PC-3 (cell line): Measurements from ENCODE around the gene STPG2. TPM values are rescaled to one million over a fixed set of nuclear protein-coding genes. Genes with fewer than 3 reads are reported as not detected.

ENCODE experiments used
- ATAC-seq: fragments of 200-7000 bp; cut with Tn5 transposase; 2 replicates; pipeline ENCODE4 v1.9.1; 2020; ENCODE audit warnings: mild to moderate bottlenecking, moderate library complexity
- BruUV-seq: library from RNA; stranded (reverse); fragments of 400-500 nt; replicated peaks from 2 replicates; lab custom pipeline; 2021; lab: Mats Ljungman, UMichigan
- CTCF ChIA-PET: fragments of 300-600 bp; sonication (Branson Sonifier 250); formaldehyde crosslinking; loops from one replicate; lab custom pipeline; 2022; ENCODE audit warnings: antibody characterized with exemption; lab: Charles Lee
- POLR2A ChIA-PET: fragments of 300-600 bp; sonication (Branson Sonifier 250); formaldehyde crosslinking; loops from one replicate; lab custom pipeline; 2022; ENCODE audit warnings: antibody characterized with exemption; ENCODE audit not compliant: unreplicated experiment; lab: Charles Lee
- DNase-seq: peaks from one replicate; pipeline ENCODE4 v3.0.0-alpha.2; 2015
- H2AFZ ChIP-seq: fragments of 300-600 bp; sonication (generic); 2 replicates; pipeline ENCODE4 v1.6.0; 2016; ENCODE audit warnings: antibody characterized with exemption, low read length
- H3F3A ChIP-seq: fragments of 300-600 bp; sonication (generic); one replicate; pipeline ENCODE4 v1.6.0; 2017; ENCODE audit warnings: antibody characterized with exemption, low read length, control low read depth, mild to moderate bottlenecking; ENCODE audit not compliant: unreplicated experiment
- H3K27ac ChIP-seq: fragments of 300-600 bp; sonication (generic); 2 replicates; pipeline ENCODE4 v1.5.1; 2016; ENCODE audit warnings: mild to moderate bottlenecking, low read length
- H3K27me3 ChIP-seq: fragments of 300-600 bp; sonication (generic); 2 replicates; pipeline ENCODE4 v1.6.1; 2016; ENCODE audit warnings: low read length, mixed read lengths
- H3K36me3 ChIP-seq: fragments of 300-600 bp; sonication (generic); 2 replicates; pipeline ENCODE4 v1.6.1; 2016; ENCODE audit warnings: low read depth, mixed run types, low read length, mixed read lengths
- H3K4me1 ChIP-seq: fragments of 300-600 bp; sonication (generic); 2 replicates; pipeline ENCODE4 v1.5.1; 2016; ENCODE audit warnings: low read length; ENCODE audit not compliant: insufficient read depth
- H3K4me2 ChIP-seq: fragments of 300-600 bp; sonication (generic); 2 replicates; pipeline ENCODE4 v1.6.0; 2016; ENCODE audit warnings: low read length
- H3K4me3 ChIP-seq: fragments of 300-600 bp; sonication (generic); 2 replicates; pipeline ENCODE4 v1.5.1; 2016; ENCODE audit warnings: mild to moderate bottlenecking, low read length, mixed read lengths
- H3K79me2 ChIP-seq: fragments of 300-600 bp; sonication (generic); 2 replicates; pipeline ENCODE4 v1.6.1; 2017; ENCODE audit warnings: low read length, mixed read lengths
- H3K9ac ChIP-seq: fragments of 300-600 bp; sonication (generic); 2 replicates; pipeline ENCODE4 v1.6.0; 2016; ENCODE audit warnings: mild to moderate bottlenecking, low read length
- H3K9me2 ChIP-seq: fragments of 300-600 bp; sonication (generic); replicated peaks from 2 replicates; pipeline ENCODE4 v1.6.1; 2016; ENCODE audit warnings: mixed run types, low read length, mixed read lengths
- H3K9me3 ChIP-seq: fragments of 300-600 bp; sonication (generic); 2 replicates; pipeline ENCODE4 v1.6.1; 2016; ENCODE audit warnings: low read length, mixed read lengths
- H4K20me1 ChIP-seq: fragments of 300-600 bp; sonication (generic); 2 replicates; pipeline ENCODE4 v1.6.1; 2016; ENCODE audit warnings: low read length, mixed read lengths
- CTCF ChIP-seq: fragments of 300-600 bp; sonication (generic); conservative IDR thresholded peaks from 2 replicates; pipeline ENCODE4 v1.5.1; 2017; ENCODE audit warnings: antibody characterized with exemption, low read depth, mild to moderate bottlenecking, low read length
- EZH2 ChIP-seq: fragments of 300-600 bp; sonication (generic); IDR thresholded peaks from one replicate; pipeline ENCODE4 v1.6.1; 2017; ENCODE audit warnings: antibody characterized with exemption, mild to moderate bottlenecking, low read length; ENCODE audit not compliant: unreplicated experiment
- EZH2phosphoT487 ChIP-seq: fragments of 300-600 bp; sonication (generic); IDR thresholded peaks from 2 replicates; pipeline ENCODE4 v1.6.1; 2018; ENCODE audit warnings: mild to moderate bottlenecking, antibody characterized with exemption, low read length, borderline replicate concordance
- intact Hi-C: fragments of 100-400 bp; cut with micrococcal nuclease; formaldehyde crosslinking; loops from 2 replicates; pipeline ENCODE4 v1.9.0; 2023
- total RNA-seq: library from RNA; depleted of rRNA; stranded (reverse); fragments of >200 nt; gene quantifications from 2 replicates; pipeline ENCODE4 v1.2.3, GENCODE V29; 2014

The STPG2 gene
- total RNA-seq, 1 experiment from 2014 or later = not detected

GRCh38 chr4:97747945-97748344 is 395.3 kb downstream of the STPG2 start:
- no peak for ATAC-seq
- Histone ChIP-seq H3K27ac (no peak overlapping the region), H4K20me1 (no peaks in the 10 kb centered on the region), H3K4me2 (no peak overlapping the region), H3K27me3 (no peaks in the 10 kb centered on the region), H2AFZ (no peak overlapping the region), H3K79me2 (no peaks in the 10 kb centered on the region), H3K9me3 (no peaks in the 10 kb centered on the region), H3K4me1 (no peaks in the 10 kb centered on the region), H3F3A (no peaks in the 10 kb centered on the region), H3K4me3 (no peak overlapping the region), H3K9me2 (no peaks in the 10 kb centered on the region), H3K36me3 (no peaks in the 10 kb centered on the region), H3K9ac (no peak overlapping the region)
- BruUV-seq = no TSS peak
- intact Hi-C loops = no loop called here
- no peak for DNase-seq
- TF ChIP-seq CTCF = no peak
- no peak for TF ChIP-seq EZH2
- TF ChIP-seq EZH2phosphoT487 = no peak
- POLR2A ChIA-PET = no interaction called here
- CTCF ChIA-PET = no interaction called here

GRCh38 chr4:97720869-97721432 is 422.3 kb downstream of the STPG2 start:
- no peaks in the 10 kb centered on the region for H3K9me3 ChIP-seq
- H3K4me3 ChIP-seq = no peak overlapping the region
- no peak overlapping the region for H3K27ac ChIP-seq
- BruUV-seq = no TSS peak
- H3K4me1 ChIP-seq = 0 out of 2 replicates have a peak, but pooled peaks cover 3% of the 10 kb centered on the region
- H3K36me3 ChIP-seq = no peaks in the 10 kb centered on the region
- peak; percentile 64 for TF ChIP-seq CTCF
- TF ChIP-seq EZH2 = no peak
- TF ChIP-seq EZH2phosphoT487 = no peak
- H3K27me3 ChIP-seq = no peaks in the 10 kb centered on the region
- no peaks in the 10 kb centered on the region for H4K20me1 ChIP-seq
- H3K4me2 ChIP-seq = peak overlapping the region; percentile 30; the same call in 1 of the 2 replicates
- no peaks in the 10 kb centered on the region for H3K9me2 ChIP-seq
- intact Hi-C loops = loop anchor here (5.0 kb wide), 2 partner anchors 224 to 569 kb away; no protein-coding TSS in a partner anchor
- POLR2A ChIA-PET = no interaction called here
- ATAC-seq (peak; percentile 76), DNase-seq (peak; percentile 65)
- CTCF ChIA-PET = interaction anchor here (0.6 to 1.0 kb wide), 2 partner anchors 266 to 370 kb away, joined by 3 to 5 read pairs; no protein-coding TSS in a partner anchor
- no peaks in the 10 kb centered on the region for H3K79me2 ChIP-seq
- H2AFZ ChIP-seq = peak overlapping the region; percentile 15; the same call in 1 of the 2 replicates
- no peak overlapping the region for H3K9ac ChIP-seq
- H3F3A ChIP-seq = no peaks in the 10 kb centered on the region

- no peaks in the 10 kb centered on the region for H3K4me1 ChIP-seq
- ChIA-PET CTCF (no interaction called here), POLR2A (no interaction called here)
- no peaks in the 10 kb centered on the region for H3K27me3 ChIP-seq
- no TSS peak for BruUV-seq
- intact Hi-C loops = no loop called here
- H3K9me3 ChIP-seq = no peaks in the 10 kb centered on the region
- no peaks in the 10 kb centered on the region for H3K79me2 ChIP-seq
- DNase-seq = no peak
- H3K4me3 ChIP-seq = no peak overlapping the region
- no peaks in the 10 kb centered on the region for H3K36me3 ChIP-seq
- H3K27ac ChIP-seq = no peak overlapping the region
- H3K4me2 ChIP-seq = no peak overlapping the region
- no peak overlapping the region for H2AFZ ChIP-seq
- H3F3A ChIP-seq = no peaks in the 10 kb centered on the region
- H3K9ac ChIP-seq = no peak overlapping the region
- no peaks in the 10 kb centered on the region for H4K20me1 ChIP-seq
- no peak for TF ChIP-seq EZH2phosphoT487
- TF ChIP-seq EZH2 = no peak
- TF ChIP-seq CTCF = no peak
- no peak for ATAC-seq
- no peaks in the 10 kb centered on the region for H3K9me2 ChIP-seq
These were observed 452.1 kb downstream of the STPG2 start for GRCh38 chr4:97691111-97691605.
